Neural cell (in vitro differentiated cells): Measurements from ENCODE around the gene STRN3. TPM values are rescaled to one million over a fixed set of nuclear protein-coding genes. Genes with fewer than 3 reads are reported as not detected.

Experiments used
- H2AFZ ChIP-seq: fragments of 200-600, 300-800 bp; sonication (generic), shearing (Covaris generic); 2 replicates; pipeline ENCODE4 v1.6.0; 2014; ENCODE audit warnings: low read depth, mild to moderate bottlenecking, antibody characterized with exemption, low read length, moderate library complexity
- H3F3A ChIP-seq: fragments of 200-600 bp; shearing (Covaris generic); 2 replicates; pipeline ENCODE4 v1.6.1; 2016; ENCODE audit warnings: mild to moderate bottlenecking, moderate library complexity, mixed read lengths, antibody characterized with exemption, low read length; ENCODE audit not compliant: insufficient read depth, poor library complexity, severe bottlenecking
- H3K27ac ChIP-seq: fragments of 200-600, 300-800 bp; sonication (generic), shearing (Covaris generic); 2 replicates; pipeline ENCODE4 v1.5.1; 2014; ENCODE audit warnings: mild to moderate bottlenecking, low read length, moderate library complexity
- H3K27me3 ChIP-seq: fragments of 300-800, 200-600 bp; sonication (generic), shearing (Covaris generic); 2 replicates; pipeline ENCODE4 v1.6.0; 2014; ENCODE audit warnings: mild to moderate bottlenecking, low read depth, low read length, moderate library complexity; ENCODE audit not compliant: insufficient read depth
- H3K36me3 ChIP-seq: fragments of 300-800, 200-600 bp; sonication (generic), shearing (Covaris generic); 2 replicates; pipeline ENCODE4 v1.5.1; 2014; ENCODE audit warnings: mild to moderate bottlenecking, antibody characterized with exemption, low read length, moderate library complexity; ENCODE audit not compliant: insufficient read depth
- H3K4me2 ChIP-seq: fragments of 300-800, 200-600 bp; sonication (generic), shearing (Covaris generic); 2 replicates; pipeline ENCODE4 v1.6.0; 2014; ENCODE audit warnings: mild to moderate bottlenecking, low read length
- H3K4me3 ChIP-seq: fragments of 300-800, 200-600 bp; sonication (generic), shearing (Covaris generic); 2 replicates; pipeline ENCODE4 v1.5.1; 2014; ENCODE audit warnings: mild to moderate bottlenecking, low read length, moderate library complexity
- H3K79me2 ChIP-seq: fragments of 200-600 bp; shearing (Covaris generic); replicated peaks from 2 replicates; pipeline ENCODE4 v1.6.0; 2014; ENCODE audit warnings: mild to moderate bottlenecking, low read length, moderate library complexity; ENCODE audit not compliant: insufficient read depth
- H3K9ac ChIP-seq: fragments of 300-800, 200-600 bp; sonication (generic), shearing (Covaris generic); 2 replicates; pipeline ENCODE4 v1.6.1; 2016; ENCODE audit warnings: mild to moderate bottlenecking, low read length, mixed read lengths
- H3K9me2 ChIP-seq: fragments of 200-600 bp; shearing (Covaris generic); 2 replicates; pipeline ENCODE4 v1.6.1; 2016; ENCODE audit warnings: mild to moderate bottlenecking, low read length, mixed read lengths; ENCODE audit not compliant: insufficient read depth
- H3K9me3 ChIP-seq: fragments of 200-600, 300-800 bp; sonication (generic), shearing (Covaris generic); 2 replicates; pipeline ENCODE4 v1.6.1; 2016; ENCODE audit warnings: mild to moderate bottlenecking, mixed run types, low read length, moderate library complexity, mixed read lengths
- H4K20me1 ChIP-seq: fragments of 200-600 bp; shearing (Covaris generic); 2 replicates; pipeline ENCODE4 v1.6.1; 2016; ENCODE audit warnings: mild to moderate bottlenecking, mixed run types; ENCODE audit not compliant: insufficient read depth
- CTCF ChIP-seq: fragments of 450-650 bp; IDR thresholded peaks from 2 replicates; pipeline ENCODE4 v1.5.1; 2014; ENCODE audit warnings: antibody characterized with exemption, mild to moderate bottlenecking, moderate library complexity; ENCODE audit not compliant: poor library complexity, severe bottlenecking
- EP300 ChIP-seq: fragments of 450-650 bp; conservative IDR thresholded peaks from 2 replicates; pipeline ENCODE4 v1.6.1; 2014; ENCODE audit warnings: antibody characterized with exemption, mild to moderate bottlenecking, moderate library complexity; ENCODE audit not compliant: poor library complexity, severe bottlenecking
- EZH2 ChIP-seq: fragments of 200-600, 300-800 bp; shearing (Covaris generic), sonication (generic); IDR thresholded peaks from 2 replicates; pipeline ENCODE4 v1.6.1; 2014; ENCODE audit warnings: antibody characterized with exemption, low read length, borderline replicate concordance, mild to moderate bottlenecking; ENCODE audit not compliant: insufficient read depth, poor library complexity, severe bottlenecking
- MXI1 ChIP-seq: fragments of 450-650 bp; conservative IDR thresholded peaks from 2 replicates; pipeline ENCODE4 v1.6.1; 2014; ENCODE audit warnings: antibody characterized with exemption, mild to moderate bottlenecking; ENCODE audit not compliant: poor library complexity, severe bottlenecking
- POLR2AphosphoS5 ChIP-seq: IDR thresholded peaks from 2 replicates; pipeline ENCODE4 v1.6.1; 2012
- RAD21 ChIP-seq: fragments of 450-650 bp; conservative IDR thresholded peaks from 2 replicates; pipeline ENCODE4 v1.6.1; 2014; ENCODE audit warnings: antibody characterized with exemption, mild to moderate bottlenecking, moderate library complexity
- REST ChIP-seq: IDR thresholded peaks from 2 replicates; pipeline ENCODE4 v1.6.1; 2012; ENCODE audit warnings: borderline replicate concordance
- SMC3 ChIP-seq: fragments of 450-650 bp; conservative IDR thresholded peaks from 2 replicates; pipeline ENCODE4 v1.6.1; 2014; ENCODE audit warnings: antibody characterized with exemption, mild to moderate bottlenecking, moderate library complexity; ENCODE audit not compliant: poor library complexity
- TAF1 ChIP-seq: IDR thresholded peaks from 2 replicates; pipeline ENCODE4 v1.6.1; 2012; ENCODE audit warnings: low read depth
- polyA plus RNA-seq: library from polyadenylated mRNA; depleted of rRNA; stranded (reverse); fragments of >200 nt; gene quantifications from 2 replicates; pipeline ENCODE4 v1.2.3, GENCODE V29; 2014

Gene STRN3
- polyA plus RNA-seq, 1 donor from 2014 or later, result 60.1 TPM

GRCh38 chr14:31071151-31071550 lies 45.0 kb upstream of the STRN3 start:
- H3K9me2 ChIP-seq, result no peaks in the 10 kb centered on the region

GRCh38 chr14:31070431-31070830 lies 44.3 kb upstream of the STRN3 start:
- Histone ChIP-seq H3K27me3 (no peaks in the 10 kb centered on the region), H3F3A (no peaks in the 10 kb centered on the region), H3K36me3 (no peaks in the 10 kb centered on the region), H3K4me2 (no peak overlapping the region), H3K9ac (no peak overlapping the region), H3K9me2 (no peaks in the 10 kb centered on the region), H3K79me2 (no peaks in the 10 kb centered on the region), H3K4me3 (no peak overlapping the region), H3K27ac (no peak overlapping the region), H3K9me3 (no peaks in the 10 kb centered on the region), H4K20me1 (no peaks in the 10 kb centered on the region), H2AFZ (no peak overlapping the region)
- TF ChIP-seq CTCF (no peak), POLR2AphosphoS5 (no peak), EZH2 (no peak), RAD21 (no peak), EP300 (no peak), SMC3 (no peak)

More at GRCh38 chr14:31071151-31071550, 45.0 kb upstream of the STRN3 start:
- TF ChIP-seq EP300 (no peak), POLR2AphosphoS5 (no peak), TAF1 (no peak), EZH2 (no peak), CTCF (no peak), REST (no peak), RAD21 (no peak), MXI1 (no peak), SMC3 (no peak)
- no peak overlapping the region for H3K9ac ChIP-seq
- no peak overlapping the region for H3K4me2 ChIP-seq
- H4K20me1 ChIP-seq, result no peaks in the 10 kb centered on the region
- no peaks in the 10 kb centered on the region for H3K9me3 ChIP-seq
- H3K79me2 ChIP-seq, result no peaks in the 10 kb centered on the region
- H3K4me3 ChIP-seq, result no peak overlapping the region
- H2AFZ ChIP-seq, result no peak overlapping the region
- no peak overlapping the region for H3K27ac ChIP-seq
- no peaks in the 10 kb centered on the region for H3F3A ChIP-seq
- H3K27me3 ChIP-seq, result no peaks in the 10 kb centered on the region
- no peaks in the 10 kb centered on the region for H3K36me3 ChIP-seq
